ENCODE results near the gene GSTO2.

- TF ChIP-seq, protein P1, sequence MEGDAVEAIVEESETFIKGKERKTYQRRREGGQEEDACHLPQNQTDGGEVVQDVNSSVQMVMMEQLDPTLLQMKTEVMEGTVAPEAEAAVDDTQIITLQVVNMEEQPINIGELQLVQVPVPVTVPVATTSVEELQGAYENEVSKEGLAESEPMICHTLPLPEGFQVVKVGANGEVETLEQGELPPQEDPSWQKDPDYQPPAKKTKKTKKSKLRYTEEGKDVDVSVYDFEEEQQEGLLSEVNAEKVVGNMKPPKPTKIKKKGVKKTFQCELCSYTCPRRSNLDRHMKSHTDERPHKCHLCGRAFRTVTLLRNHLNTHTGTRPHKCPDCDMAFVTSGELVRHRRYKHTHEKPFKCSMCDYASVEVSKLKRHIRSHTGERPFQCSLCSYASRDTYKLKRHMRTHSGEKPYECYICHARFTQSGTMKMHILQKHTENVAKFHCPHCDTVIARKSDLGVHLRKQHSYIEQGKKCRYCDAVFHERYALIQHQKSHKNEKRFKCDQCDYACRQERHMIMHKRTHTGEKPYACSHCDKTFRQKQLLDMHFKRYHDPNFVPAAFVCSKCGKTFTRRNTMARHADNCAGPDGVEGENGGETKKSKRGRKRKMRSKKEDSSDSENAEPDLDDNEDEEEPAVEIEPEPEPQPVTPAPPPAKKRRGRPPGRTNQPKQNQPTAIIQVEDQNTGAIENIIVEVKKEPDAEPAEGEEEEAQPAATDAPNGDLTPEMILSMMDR (conservative IDR thresholded peaks at IDR 0.05; ENCODE audit: low read depth in 2 of 2) = no peak
- TF ChIP-seq EZH2 (IDR thresholded peaks at IDR 0.05; ENCODE audit: low read depth, unreplicated experiment) (no peak), POLR2AphosphoS5 (IDR thresholded peaks at IDR 0.05; ENCODE audit: low read depth) (no peak), STAT1 (IDR thresholded peaks at IDR 0.05; ENCODE audit: unreplicated experiment) (no peak), REST (IDR thresholded peaks at IDR 0.05; ENCODE audit: unreplicated experiment) (no peak), EZH2phosphoT487 (IDR thresholded peaks at IDR 0.05; ENCODE audit: unreplicated experiment) (no peak), ZNF114 (CRISPR knock-in tag; IDR thresholded peaks at IDR 0.05) (no peak), CREB1 (CRISPR knock-in tag; IDR thresholded peaks at IDR 0.05; ENCODE audit: low read depth) (0 out of 2 replicates have a peak, but pooled peaks have one; percentile 60), NANOG (IDR thresholded peaks at IDR 0.05; ENCODE audit: borderline replicate concordance) (no peak), JUNB (IDR thresholded peaks at IDR 0.05; ENCODE audit: unreplicated experiment) (no peak), ZNF462 (CRISPR knock-in tag; IDR thresholded peaks at IDR 0.05) (no peak), ZNF331 (CRISPR knock-in tag; IDR thresholded peaks at IDR 0.05; ENCODE audit: low read depth) (no peak)
- TF ChIP-seq, protein P2, sequence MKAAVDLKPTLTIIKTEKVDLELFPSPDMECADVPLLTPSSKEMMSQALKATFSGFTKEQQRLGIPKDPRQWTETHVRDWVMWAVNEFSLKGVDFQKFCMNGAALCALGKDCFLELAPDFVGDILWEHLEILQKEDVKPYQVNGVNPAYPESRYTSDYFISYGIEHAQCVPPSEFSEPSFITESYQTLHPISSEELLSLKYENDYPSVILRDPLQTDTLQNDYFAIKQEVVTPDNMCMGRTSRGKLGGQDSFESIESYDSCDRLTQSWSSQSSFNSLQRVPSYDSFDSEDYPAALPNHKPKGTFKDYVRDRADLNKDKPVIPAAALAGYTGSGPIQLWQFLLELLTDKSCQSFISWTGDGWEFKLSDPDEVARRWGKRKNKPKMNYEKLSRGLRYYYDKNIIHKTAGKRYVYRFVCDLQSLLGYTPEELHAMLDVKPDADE (IDR thresholded peaks at IDR 0.05) = no peak
Observed at GRCh38 chr10:104333032-104333727, 64.2 kb downstream of the GSTO2 start.
